ENCODE results near the gene CRLF3. TPM values are rescaled to one million over a fixed set of nuclear protein-coding genes. Genes with fewer than 3 reads are reported as not detected.

CRLF3 gene, protein sequence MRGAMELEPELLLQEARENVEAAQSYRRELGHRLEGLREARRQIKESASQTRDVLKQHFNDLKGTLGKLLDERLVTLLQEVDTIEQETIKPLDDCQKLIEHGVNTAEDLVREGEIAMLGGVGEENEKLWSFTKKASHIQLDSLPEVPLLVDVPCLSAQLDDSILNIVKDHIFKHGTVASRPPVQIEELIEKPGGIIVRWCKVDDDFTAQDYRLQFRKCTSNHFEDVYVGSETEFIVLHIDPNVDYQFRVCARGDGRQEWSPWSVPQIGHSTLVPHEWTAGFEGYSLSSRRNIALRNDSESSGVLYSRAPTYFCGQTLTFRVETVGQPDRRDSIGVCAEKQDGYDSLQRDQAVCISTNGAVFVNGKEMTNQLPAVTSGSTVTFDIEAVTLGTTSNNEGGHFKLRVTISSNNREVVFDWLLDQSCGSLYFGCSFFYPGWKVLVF
- 10 to 100 TPM; 16.8 to 22.5 (median 18.9) TPM for total RNA-seq

DNA sequence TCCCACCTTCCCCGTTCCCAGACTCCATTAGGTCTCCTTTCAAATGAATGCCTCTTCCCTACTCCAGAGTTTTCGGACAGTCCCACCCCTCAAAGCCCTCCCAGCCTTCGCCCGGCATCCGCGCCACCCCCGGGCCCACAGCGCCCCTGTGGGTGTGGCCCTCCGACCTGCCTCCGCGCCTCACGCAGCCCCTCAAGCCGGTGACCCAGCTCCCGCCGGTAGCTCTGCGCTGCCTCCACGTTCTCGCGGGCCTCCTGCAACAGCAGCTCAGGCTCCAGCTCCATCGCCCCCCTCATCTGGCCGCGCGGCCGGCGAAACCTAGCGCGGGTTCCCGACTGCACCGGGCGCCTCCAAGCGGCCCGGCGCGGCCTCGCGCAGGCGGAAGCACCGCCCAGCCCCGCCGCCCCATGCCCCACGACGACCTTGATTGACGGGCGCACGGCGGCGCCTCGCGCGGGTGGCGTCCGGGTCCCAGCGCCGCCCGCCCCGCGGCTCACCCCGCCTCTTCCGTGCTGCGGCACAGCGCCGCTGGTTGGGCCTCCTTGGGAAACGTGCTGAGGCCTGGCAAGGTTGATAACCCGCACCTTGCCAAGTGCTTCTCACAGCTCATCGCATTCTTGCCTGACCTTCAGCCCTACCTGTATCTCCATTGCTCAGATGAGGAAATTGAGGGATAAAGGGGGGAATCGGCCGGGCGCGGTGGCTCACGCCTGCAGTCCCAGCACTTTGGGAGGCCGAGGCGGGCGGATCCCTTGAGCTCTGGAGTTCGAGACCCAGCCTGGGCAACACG, at the start of gene CRLF3:
TSS of gene CRLF3 (minus strand) at position 337 of the 790 bp plus-strand sequence. CDS start at position 296, 41 bp downstream.
- 5 to 20% methylated on average over 25 to 43 of the region's 75 CpGs for WGBS, 2 donors
- TF ChIP-seq, protein P1, sequence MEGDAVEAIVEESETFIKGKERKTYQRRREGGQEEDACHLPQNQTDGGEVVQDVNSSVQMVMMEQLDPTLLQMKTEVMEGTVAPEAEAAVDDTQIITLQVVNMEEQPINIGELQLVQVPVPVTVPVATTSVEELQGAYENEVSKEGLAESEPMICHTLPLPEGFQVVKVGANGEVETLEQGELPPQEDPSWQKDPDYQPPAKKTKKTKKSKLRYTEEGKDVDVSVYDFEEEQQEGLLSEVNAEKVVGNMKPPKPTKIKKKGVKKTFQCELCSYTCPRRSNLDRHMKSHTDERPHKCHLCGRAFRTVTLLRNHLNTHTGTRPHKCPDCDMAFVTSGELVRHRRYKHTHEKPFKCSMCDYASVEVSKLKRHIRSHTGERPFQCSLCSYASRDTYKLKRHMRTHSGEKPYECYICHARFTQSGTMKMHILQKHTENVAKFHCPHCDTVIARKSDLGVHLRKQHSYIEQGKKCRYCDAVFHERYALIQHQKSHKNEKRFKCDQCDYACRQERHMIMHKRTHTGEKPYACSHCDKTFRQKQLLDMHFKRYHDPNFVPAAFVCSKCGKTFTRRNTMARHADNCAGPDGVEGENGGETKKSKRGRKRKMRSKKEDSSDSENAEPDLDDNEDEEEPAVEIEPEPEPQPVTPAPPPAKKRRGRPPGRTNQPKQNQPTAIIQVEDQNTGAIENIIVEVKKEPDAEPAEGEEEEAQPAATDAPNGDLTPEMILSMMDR (IDR thresholded peaks at IDR 0.05): no peak
- TF ChIP-seq POLR2A (IDR thresholded peaks at IDR 0.05): no peak
- DNase-seq (ENCODE audit: low spot score in 2 of 2): peak; percentile 81 to 97
- intact Hi-C loops (cut with DNase I; ENCODE audit: low total_unique reads): no loop called here
- peak within 1 kb of the TSS; percentile 97 for H3K4me3 ChIP-seq (ENCODE audit: low read depth, poor library complexity, severe bottlenecking)

DNA sequence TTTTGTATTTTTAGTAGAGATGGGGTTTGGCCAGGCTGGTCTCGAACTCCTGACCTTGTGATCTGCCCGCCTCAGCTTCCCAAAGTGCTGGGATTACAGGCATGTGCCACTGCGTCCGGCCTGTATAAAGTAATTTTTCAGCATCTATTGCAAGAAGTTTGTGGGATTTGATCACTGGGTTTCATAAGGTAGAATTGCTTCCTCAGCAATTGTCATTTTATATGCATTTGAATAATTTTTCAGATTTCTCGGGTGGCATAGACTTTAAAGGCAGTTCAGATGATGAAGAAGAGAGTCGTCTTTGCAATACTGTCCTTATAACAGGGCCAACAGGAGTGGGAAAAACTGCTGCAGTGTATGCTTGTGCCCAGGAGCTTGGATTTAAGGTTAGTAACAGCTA, 44.5 kb upstream of the CRLF3 start:
- no peak overlapping the region for H3K4me3 ChIP-seq (ENCODE audit: low read depth, poor library complexity, severe bottlenecking)
- no peak for TF ChIP-seq POLR2A (IDR thresholded peaks at IDR 0.05)
- TF ChIP-seq, protein P1 (IDR thresholded peaks at IDR 0.05): no peak
- no peak for DNase-seq (ENCODE audit: low spot score in 2 of 2)
- WGBS, 2 donors: 98% methylated on average over 6 of the region's 6 CpGs
- intact Hi-C loops (cut with DNase I; ENCODE audit: low total_unique reads): no loop called here

DNA sequence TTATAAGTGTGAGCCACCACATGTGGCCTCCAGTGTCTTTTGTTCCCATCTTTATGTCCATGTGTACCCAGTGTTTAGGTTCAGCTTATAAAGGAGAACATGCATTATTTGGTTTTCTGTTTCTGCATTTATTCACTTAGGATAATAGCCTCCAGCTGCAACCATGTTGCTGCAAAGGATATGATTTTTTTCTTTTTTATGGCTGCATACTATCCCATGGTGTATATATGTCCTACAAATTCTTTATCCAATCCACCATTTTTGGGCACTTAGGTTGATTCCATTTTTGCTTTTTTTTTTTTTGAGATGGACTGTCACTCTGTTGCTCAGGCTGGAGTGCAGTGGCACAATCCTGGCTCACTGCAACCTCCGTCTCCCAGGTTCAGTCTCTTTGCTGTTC, 40.1 kb upstream of the CRLF3 start:
- DNase-seq (ENCODE audit: low spot score in 2 of 2): no peak
- intact Hi-C loops (cut with DNase I; ENCODE audit: low total_unique reads): no loop called here
- no peak overlapping the region for H3K4me3 ChIP-seq (ENCODE audit: low read depth, poor library complexity, severe bottlenecking)
- WGBS, 2 donors: 92 to 96% methylated on average over 1 of the region's 1 CpG
- TF ChIP-seq POLR2A (IDR thresholded peaks at IDR 0.05): no peak
- TF ChIP-seq, protein P1 (IDR thresholded peaks at IDR 0.05): no peak

DNA sequence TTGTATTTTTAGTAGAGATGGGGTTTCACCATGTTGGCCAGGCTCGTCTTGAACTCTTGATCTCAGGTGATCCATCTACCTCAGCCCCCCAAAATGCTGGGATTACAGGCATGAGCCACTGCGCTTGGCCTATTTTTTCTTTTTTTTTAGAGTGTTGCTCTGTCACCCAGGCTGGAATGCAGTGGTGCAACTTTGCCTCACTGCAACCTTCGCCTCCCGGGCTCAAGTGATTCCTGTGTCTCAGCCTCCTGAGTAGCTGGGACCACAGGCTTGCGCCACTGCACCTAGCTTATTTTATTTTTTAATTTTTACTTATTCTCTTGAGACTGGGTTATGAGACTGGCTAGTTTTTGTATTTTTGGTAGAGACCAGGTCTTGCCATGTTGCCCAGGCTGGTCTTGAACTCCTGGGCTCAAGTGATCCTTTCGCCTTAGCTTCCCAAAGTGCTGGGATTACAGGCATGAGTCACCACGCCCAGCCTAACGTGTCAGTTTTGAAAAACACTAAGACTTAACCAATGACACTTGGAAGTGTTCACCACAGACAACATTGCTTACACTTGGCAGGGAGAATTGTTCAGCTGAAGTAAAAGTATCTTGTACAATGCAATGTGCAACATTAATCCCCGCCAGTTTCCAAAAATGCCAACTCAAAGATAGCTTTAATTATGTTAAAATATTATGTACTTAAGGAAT, 34.2 kb upstream of the CRLF3 start:
- no peak for TF ChIP-seq POLR2A (IDR thresholded peaks at IDR 0.05)
- TF ChIP-seq, protein P1 (IDR thresholded peaks at IDR 0.05): no peak
- intact Hi-C loops (cut with DNase I; ENCODE audit: low total_unique reads): no loop called here
- DNase-seq (ENCODE audit: low spot score in 2 of 2): no peak
- WGBS, 2 donors: 87 to 88% methylated on average over 9 of the region's 9 CpGs
- no peak overlapping the region for H3K4me3 ChIP-seq (ENCODE audit: low read depth, poor library complexity, severe bottlenecking)

DNA sequence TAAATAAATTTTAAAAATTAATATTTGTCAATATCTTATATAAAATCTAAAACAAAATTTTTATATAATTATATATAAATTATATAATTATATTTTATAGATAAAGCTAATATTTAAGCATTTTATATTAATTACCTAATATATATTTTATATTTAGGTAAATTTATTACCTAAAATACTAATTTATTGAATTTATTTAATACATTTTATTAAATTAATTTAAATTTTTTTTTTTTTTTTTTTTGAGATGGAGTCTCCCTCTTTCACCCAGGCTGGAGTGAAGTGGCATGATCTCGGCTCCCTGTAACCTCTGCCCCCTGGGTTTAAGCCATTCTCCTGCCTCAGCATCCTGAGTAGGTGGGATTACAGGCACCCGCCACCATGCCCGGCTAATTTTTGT, 29.7 kb upstream of the CRLF3 start:
- no peak for DNase-seq (ENCODE audit: low spot score in 2 of 2)
- TF ChIP-seq, protein P1 (IDR thresholded peaks at IDR 0.05): no peak
- TF ChIP-seq POLR2A (IDR thresholded peaks at IDR 0.05): no peak
- H3K4me3 ChIP-seq (ENCODE audit: low read depth, poor library complexity, severe bottlenecking): no peak overlapping the region
- 95 to 100% methylated on average over 3 of the region's 3 CpGs for WGBS, 2 donors
- intact Hi-C loops (cut with DNase I; ENCODE audit: low total_unique reads): no loop called here

Data from lower leg skin (tissue), 4 donors.